K562 (cell line): ENCODE data around the gene FCER2. TPM values are rescaled to one million over a fixed set of nuclear protein-coding genes. Genes with fewer than 3 reads are reported as not detected.

Experiments used
- ATAC-seq: fragments of 200-7000 bp; cut with Tn5 transposase; 3 replicates; pipeline ENCODE4 v1.9.1; 2020; ENCODE audit warnings: moderate library complexity
- BruUV-seq: library from RNA; stranded (reverse); fragments of 400-500 nt; replicated peaks from 2 replicates; lab custom pipeline; 2021; lab: Mats Ljungman, UMichigan
- CTCF ChIA-PET: fragments of 300-600 bp; formaldehyde crosslinking; extraction: SDS; loops from one replicate; lab custom pipeline; 2021; ENCODE audit warnings: low intra/inter-chr PET ratio; lab: Yijun Ruan, JAX
- POLR2A ChIA-PET: fragments of 300-600, 350-650 bp; sonication (Branson Sonifier 250); formaldehyde crosslinking; extraction: SDS; loops from one replicate; lab custom pipeline; 2021; ENCODE audit warnings: antibody characterized with exemption, inconsistent platforms; lab: Yijun Ruan, JAX
- DNase-seq, 4 experiments: peaks; one replicate each; pipeline versions ENCODE4 v3.0.0 to v3.0.0-alpha.2; 2011 to 2018; ENCODE audit warnings: low spot score in 3 of 4, mixed read lengths in 3 of 4; ENCODE audit errors: extremely low read depth in 1 of 4
- FAIRE-seq: peaks from 2 replicates; lab custom pipeline; 2011; peaks lifted over from hg19 to GRCh38; lab: Jason Lieb, UNC
- H2AFZ ChIP-seq: 2 replicates; pipeline ENCODE4 v1.6.0; 2011; ENCODE audit warnings: low read depth, low read length, control low read depth, inconsistent platforms
- H3K27ac ChIP-seq: fragments of 200-600 bp; 3 replicates; pipeline ENCODE4 v1.8.0; 2011; ENCODE audit warnings: low read depth, mild to moderate bottlenecking, control low read depth, inconsistent platforms, low read length, moderate library complexity, mixed read lengths; ENCODE audit errors: extremely low read depth
- H3K27me3 ChIP-seq, 2 experiments: fragments of 300-600 bp in 1 of 2; 2 replicates in 1 of 2; 3 replicates in 1 of 2; pipeline versions ENCODE4 v1.6.0 to v1.8.0; 2011; ENCODE audit warnings: inconsistent platforms in 2 of 2, low read length in 2 of 2, mild to moderate bottlenecking in 1 of 2, mixed read lengths in 1 of 2, moderate library complexity in 1 of 2; ENCODE audit not compliant: control insufficient read depth in 2 of 2, insufficient read depth in 2 of 2
- H3K36me3 ChIP-seq: fragments of 300-600 bp; 3 replicates; pipeline ENCODE4 v1.8.0; 2011; ENCODE audit warnings: mild to moderate bottlenecking, low read length, inconsistent platforms; ENCODE audit not compliant: control insufficient read depth, insufficient read depth
- H3K4me1 ChIP-seq, 2 experiments: fragments of 200-600 bp in 1 of 2; replicated peaks in 1 of 2; 2 replicates in 1 of 2; 3 replicates in 1 of 2; pipeline versions ENCODE4 v1.5.1 to v1.8.0; 2011; ENCODE audit warnings: inconsistent platforms in 2 of 2, low read length in 2 of 2, mild to moderate bottlenecking in 1 of 2, mixed read lengths in 1 of 2, moderate library complexity in 1 of 2; ENCODE audit not compliant: control insufficient read depth in 2 of 2, insufficient read depth in 2 of 2
- H3K4me2 ChIP-seq: 2 replicates; pipeline ENCODE4 v1.6.1; 2011; ENCODE audit warnings: low read length, control low read depth, inconsistent platforms, mixed read lengths; ENCODE audit not compliant: insufficient read depth
- H3K4me3 ChIP-seq: fragments of 200-600 bp; sonication (generic), shearing (Covaris generic); 2 replicates; pipeline ENCODE4 v1.5.1; 2016; ENCODE audit warnings: control low read depth, inconsistent platforms
- H3K79me2 ChIP-seq: fragments of 200-600 bp; 3 replicates; pipeline ENCODE4 v1.8.0; 2011; ENCODE audit warnings: low read length, inconsistent platforms; ENCODE audit not compliant: control insufficient read depth, insufficient read depth
- H3K9ac ChIP-seq, 2 experiments: 2 replicates each; pipeline versions ENCODE4 v1.6.0 to v1.6.1; 2011; ENCODE audit warnings: low read depth in 2 of 2, low read length in 2 of 2, control low read depth in 1 of 2, inconsistent platforms in 1 of 2, mild to moderate bottlenecking in 1 of 2, mixed read lengths in 1 of 2; ENCODE audit not compliant: insufficient read depth in 1 of 2
- H3K9me1 ChIP-seq: one replicate; pipeline ENCODE4 v1.6.0; 2011; ENCODE audit warnings: inconsistent platforms, mild to moderate bottlenecking, low read length, moderate library complexity; ENCODE audit not compliant: control insufficient read depth, insufficient read depth
- H3K9me3 ChIP-seq: replicated peaks from 2 replicates; pipeline ENCODE4 v1.5.1; 2011; ENCODE audit warnings: low read depth, low read length, inconsistent platforms; ENCODE audit not compliant: control insufficient read depth, insufficient read depth
- H4K20me1 ChIP-seq: replicated peaks from 2 replicates; pipeline ENCODE4 v1.6.1; 2011; ENCODE audit warnings: low read length, inconsistent platforms, mixed read lengths; ENCODE audit not compliant: control insufficient read depth, insufficient read depth
- BRF1 ChIP-seq: IDR thresholded peaks from 3 replicates; pipeline ENCODE4 v1.6.1; 2011; ENCODE audit warnings: borderline replicate concordance, mild to moderate bottlenecking; ENCODE audit not compliant: insufficient read length; ENCODE audit errors: extremely low read depth
- ESRRA ChIP-seq: fragments of 450-650 bp; IDR thresholded peaks from 2 replicates; pipeline ENCODE4 v1.6.1; 2014; ENCODE audit warnings: low read depth, mild to moderate bottlenecking, moderate library complexity, borderline replicate concordance
- FOS ChIP-seq: IDR thresholded peaks from 3 replicates; pipeline ENCODE4 v1.6.1; 2011; ENCODE audit not compliant: insufficient read length; ENCODE audit errors: extremely low read depth
- HMBOX1 ChIP-seq: sonication (generic); IDR thresholded peaks from 2 replicates; pipeline ENCODE4 v1.6.1; 2016
- MBD1 ChIP-seq: fragments of 250-450 bp; sonication (Bioruptor Pico); IDR thresholded peaks from 2 replicates; pipeline ENCODE4 v1.8.0; 2022; ENCODE audit warnings: inconsistent platforms
- NR2C2 ChIP-seq, 2 experiments: fragments of 200-800 bp in 1 of 2; sonication (Bioruptor generic) in 1 of 2; sonication (generic) in 1 of 2; formaldehyde crosslinking in 1 of 2; IDR thresholded peaks; 2 replicates each; pipeline versions ENCODE4 v1.6.1 to v1.8.0; 2016 to 2022; ENCODE audit warnings: mild to moderate bottlenecking in 1 of 2, missing compliant biosample characterization in 1 of 2, missing genetic modification characterization in 1 of 2, missing genetic modification reagents in 1 of 2
- PBX2 ChIP-seq, 2 experiments: IDR thresholded peaks in 1 of 2; conservative IDR thresholded peaks in 1 of 2; 2 replicates each; pipeline ENCODE4 v1.6.1; 2016; ENCODE audit warnings: low read depth in 2 of 2, mild to moderate bottlenecking in 1 of 2, missing compliant biosample characterization in 1 of 2, missing genetic modification characterization in 1 of 2, moderate library complexity in 1 of 2
- RFX5 ChIP-seq: IDR thresholded peaks from 2 replicates; pipeline ENCODE4 v1.6.1; 2011; ENCODE audit warnings: low read depth, mild to moderate bottlenecking, improper control_type of control experiment, low read length
- THRA ChIP-seq: fragments of 450-650 bp; IDR thresholded peaks from 2 replicates; pipeline ENCODE4 v1.6.1; 2017; ENCODE audit warnings: mild to moderate bottlenecking, moderate library complexity
- ZBTB17 ChIP-seq: fragments of 450-650 bp; formaldehyde crosslinking; IDR thresholded peaks from 2 replicates; pipeline ENCODE4 v1.4.0; 2020; ENCODE audit warnings: mild to moderate bottlenecking
- ZNF507 ChIP-seq: conservative IDR thresholded peaks from 2 replicates; pipeline ENCODE4 v1.6.1; 2017; ENCODE audit warnings: missing genetic modification characterization, missing compliant biosample characterization
- WGBS: fragments of 100-300 bp; shearing (Covaris generic); methylation state at CpG from one replicate; pipeline ENCODE4 v1.1.6; 2016; ENCODE audit warnings: low coverage, mixed read lengths; ENCODE audit not compliant: insufficient coverage; ENCODE audit errors: missing lambda C conversion rate; 5-methylcytosine and 5-hydroxymethylcytosine counted together
- in situ Hi-C: fragments of 300-500 bp; cut with MboI; formaldehyde crosslinking; loops from 4 replicates; pipeline ENCODE4 v1.15.0; 2018; ENCODE audit warnings: inconsistent platforms, mixed read lengths
- intact Hi-C: fragments of 100-400 bp; cut with micrococcal nuclease; formaldehyde crosslinking; loops from 2 replicates; pipeline ENCODE4 v1.14.2; 2022
- polyA plus RNA-seq, 8 experiments: library from polyadenylated mRNA; depleted of rRNA in 4 of 8; stranded (reverse) in 5 of 8; unstranded in 3 of 8; fragments of >200 nt; fragmentation: Nextera tagmentation in 2 of 8; fragmentation: Illumina TruSeq in 1 of 8; extraction: Ambion mirVana in 2 of 8; extraction: Trizol in 1 of 8; gene quantifications; 2 replicates each; pipeline versions ENCODE4 v1.2.1 to v1.2.3, GENCODE V29; 2011 to 2014; ENCODE audit warnings: inconsistent platforms in 1 of 8, missing spikeins in 1 of 8
- total RNA-seq, 7 experiments: library from RNA; depleted of rRNA in 6 of 7; stranded (reverse); fragments of >200 nt in 6 of 7; fragmentation: Illumina TruSeq in 2 of 7; extraction: Trizol in 2 of 7; gene quantifications; 2 replicates each; pipeline versions ENCODE4 v1.2.1 to v1.2.3, GENCODE V29; 2011 to 2021; ENCODE audit warnings: low replicate concordance in 1 of 7

Gene FCER2
- total and polyA plus RNA-seq, 9 of the 15 experiments (the other 6 are each of a cell fraction or from before 2014, with no cell fraction given), result 0.11 TPM; not detected in 8

- Histone ChIP-seq H3K4me1 (peaks cover 4 to 76% of the 10 kb centered on the region in 2 experiments; a peak in 4 of 5 replicates), H3K4me3 (no peak overlapping the region), H3K9me1 (no peaks in the 10 kb centered on the region), H3K27ac (no peak overlapping the region), H3K79me2 (peaks cover 39% of the 10 kb centered on the region), H4K20me1 (peaks cover 21% of the 10 kb centered on the region), H3K4me2 (no peak overlapping the region), H3K27me3 (no peaks in the 10 kb centered on the region; a peak in 1 of 5 replicates), H2AFZ (no peak overlapping the region), H3K36me3 (peaks cover 67% of the 10 kb centered on the region; the same call in 2 of the 3 replicates), H3K9ac (no peak overlapping the region), H3K9me3 (peaks cover 6% of the 10 kb centered on the region; the same call in 1 of the 2 replicates)
- WGBS, result 87% methylated on average over 24 of the region's 43 CpGs
- DNase-seq, result no peak
- no peak for ATAC-seq
- intact Hi-C loops, result no loop called here
- ChIA-PET POLR2A (interaction anchor here (0.5 to 1.1 kb wide), 4 partner anchors 12 to 115 kb away, joined by 3 to 4 read pairs (median 3); partner anchors contain the start of genes PET100 and XAB2), CTCF (no interaction called here)
- in situ Hi-C loops, result no loop called here
- FAIRE-seq, result no peak
- no TSS peak for BruUV-seq
- no peak for TF ChIP-seq BRF1
- TF ChIP-seq THRA, result no peak
- no peak for TF ChIP-seq HMBOX1
- no peak for TF ChIP-seq ESRRA
- 0 out of 2 replicates have a peak, but pooled peaks have one; percentile 26 for TF ChIP-seq NR2C2 (CRISPR knock-in tag; IDR thresholded peaks at IDR 0.05)
- no peak for TF ChIP-seq NR2C2 (tag; IDR thresholded peaks at IDR 0.05)
- no peak for TF ChIP-seq MBD1
- TF ChIP-seq PBX2 (CRISPR knock-in tag; IDR thresholded peaks at IDR 0.05; ENCODE audit: low read depth), result no peak
- no peak for TF ChIP-seq PBX2 (tag; conservative IDR thresholded peaks at IDR 0.05; ENCODE audit: low read depth)
- TF ChIP-seq ZNF507 (tag), result no peak
- TF ChIP-seq ZBTB17 (CRISPR knock-in tag), result no peak
- no peak for TF ChIP-seq FOS
- no peak for TF ChIP-seq RFX5
These were observed 60.3 kb downstream of the FCER2 start for GRCh38 chr19:7641290-7642276.
